PC-3 (cell line): ENCODE results near the gene MRPS27. TPM values are rescaled to one million over a fixed set of nuclear protein-coding genes. Genes with fewer than 3 reads are reported as not detected.
"Not testable (repeated sequence)": the region's sequence is repeated elsewhere in the genome, so short reads cannot be mapped to it uniquely, and the experiment has no call there.

ENCODE experiments used
- ATAC-seq: fragments of 200-7000 bp; cut with Tn5 transposase; 2 replicates; pipeline ENCODE4 v1.9.1; 2020; ENCODE audit warnings: mild to moderate bottlenecking, moderate library complexity
- BruUV-seq: library from RNA; stranded (reverse); fragments of 400-500 nt; replicated peaks from 2 replicates; lab custom pipeline; 2021; lab: Mats Ljungman, UMichigan
- CTCF ChIA-PET: fragments of 300-600 bp; sonication (Branson Sonifier 250); formaldehyde crosslinking; loops from one replicate; lab custom pipeline; 2022; ENCODE audit warnings: antibody characterized with exemption; lab: Charles Lee
- POLR2A ChIA-PET: fragments of 300-600 bp; sonication (Branson Sonifier 250); formaldehyde crosslinking; loops from one replicate; lab custom pipeline; 2022; ENCODE audit warnings: antibody characterized with exemption; ENCODE audit not compliant: unreplicated experiment; lab: Charles Lee
- DNase-seq: peaks from one replicate; pipeline ENCODE4 v3.0.0-alpha.2; 2015
- H2AFZ ChIP-seq: fragments of 300-600 bp; sonication (generic); 2 replicates; pipeline ENCODE4 v1.6.0; 2016; ENCODE audit warnings: antibody characterized with exemption, low read length
- H3F3A ChIP-seq: fragments of 300-600 bp; sonication (generic); one replicate; pipeline ENCODE4 v1.6.0; 2017; ENCODE audit warnings: antibody characterized with exemption, low read length, control low read depth, mild to moderate bottlenecking; ENCODE audit not compliant: unreplicated experiment
- H3K27ac ChIP-seq: fragments of 300-600 bp; sonication (generic); 2 replicates; pipeline ENCODE4 v1.5.1; 2016; ENCODE audit warnings: mild to moderate bottlenecking, low read length
- H3K27me3 ChIP-seq: fragments of 300-600 bp; sonication (generic); 2 replicates; pipeline ENCODE4 v1.6.1; 2016; ENCODE audit warnings: low read length, mixed read lengths
- H3K36me3 ChIP-seq: fragments of 300-600 bp; sonication (generic); 2 replicates; pipeline ENCODE4 v1.6.1; 2016; ENCODE audit warnings: low read depth, mixed run types, low read length, mixed read lengths
- H3K4me1 ChIP-seq: fragments of 300-600 bp; sonication (generic); 2 replicates; pipeline ENCODE4 v1.5.1; 2016; ENCODE audit warnings: low read length; ENCODE audit not compliant: insufficient read depth
- H3K4me2 ChIP-seq: fragments of 300-600 bp; sonication (generic); 2 replicates; pipeline ENCODE4 v1.6.0; 2016; ENCODE audit warnings: low read length
- H3K4me3 ChIP-seq: fragments of 300-600 bp; sonication (generic); 2 replicates; pipeline ENCODE4 v1.5.1; 2016; ENCODE audit warnings: mild to moderate bottlenecking, low read length, mixed read lengths
- H3K79me2 ChIP-seq: fragments of 300-600 bp; sonication (generic); 2 replicates; pipeline ENCODE4 v1.6.1; 2017; ENCODE audit warnings: low read length, mixed read lengths
- H3K9ac ChIP-seq: fragments of 300-600 bp; sonication (generic); 2 replicates; pipeline ENCODE4 v1.6.0; 2016; ENCODE audit warnings: mild to moderate bottlenecking, low read length
- H3K9me2 ChIP-seq: fragments of 300-600 bp; sonication (generic); replicated peaks from 2 replicates; pipeline ENCODE4 v1.6.1; 2016; ENCODE audit warnings: mixed run types, low read length, mixed read lengths
- H3K9me3 ChIP-seq: fragments of 300-600 bp; sonication (generic); 2 replicates; pipeline ENCODE4 v1.6.1; 2016; ENCODE audit warnings: low read length, mixed read lengths
- H4K20me1 ChIP-seq: fragments of 300-600 bp; sonication (generic); 2 replicates; pipeline ENCODE4 v1.6.1; 2016; ENCODE audit warnings: low read length, mixed read lengths
- CTCF ChIP-seq: fragments of 300-600 bp; sonication (generic); conservative IDR thresholded peaks from 2 replicates; pipeline ENCODE4 v1.5.1; 2017; ENCODE audit warnings: antibody characterized with exemption, low read depth, mild to moderate bottlenecking, low read length
- EZH2 ChIP-seq: fragments of 300-600 bp; sonication (generic); IDR thresholded peaks from one replicate; pipeline ENCODE4 v1.6.1; 2017; ENCODE audit warnings: antibody characterized with exemption, mild to moderate bottlenecking, low read length; ENCODE audit not compliant: unreplicated experiment
- EZH2phosphoT487 ChIP-seq: fragments of 300-600 bp; sonication (generic); IDR thresholded peaks from 2 replicates; pipeline ENCODE4 v1.6.1; 2018; ENCODE audit warnings: mild to moderate bottlenecking, antibody characterized with exemption, low read length, borderline replicate concordance
- intact Hi-C: fragments of 100-400 bp; cut with micrococcal nuclease; formaldehyde crosslinking; loops from 2 replicates; pipeline ENCODE4 v1.9.0; 2023
- total RNA-seq: library from RNA; depleted of rRNA; stranded (reverse); fragments of >200 nt; gene quantifications from 2 replicates; pipeline ENCODE4 v1.2.3, GENCODE V29; 2014

The MRPS27 gene
- total RNA-seq, 1 experiment from 2014 or later = 59.0 TPM

- peaks cover 3% of the 10 kb centered on the region for H3F3A ChIP-seq
- peak overlapping the region; percentile 59 for H3K27ac ChIP-seq
- no peaks in the 10 kb centered on the region for H3K9me2 ChIP-seq
- intact Hi-C loops = no loop called here
- BruUV-seq = no TSS peak
- H3K4me3 ChIP-seq = no peak overlapping the region
- TF ChIP-seq EZH2phosphoT487 = no peak
- no peak for TF ChIP-seq EZH2
- TF ChIP-seq CTCF = no peak
- peaks cover 15% of the 10 kb centered on the region; the same call in 1 of the 2 replicates for H3K36me3 ChIP-seq
- peaks cover 40% of the 10 kb centered on the region for H3K4me1 ChIP-seq
- H3K4me2 ChIP-seq = peak overlapping the region; percentile 29; the same call in 1 of the 2 replicates
- peak; percentile 51 for DNase-seq
- no peaks in the 10 kb centered on the region for H3K27me3 ChIP-seq
- no peak overlapping the region for H3K9ac ChIP-seq
- no peak overlapping the region for H2AFZ ChIP-seq
- no peak for ATAC-seq
- H4K20me1 ChIP-seq = no peaks in the 10 kb centered on the region
- ChIA-PET POLR2A (interaction anchor here (0.7 kb wide), 1 partner anchor 38 kb away, joined by 3 read pairs; no protein-coding TSS in a partner anchor), CTCF (no interaction called here)
- peaks cover 19% of the 10 kb centered on the region for H3K79me2 ChIP-seq
- H3K9me3 ChIP-seq = no peaks in the 10 kb centered on the region
Measured at GRCh38 chr5:72325566-72326305, 5.7 kb upstream of the MRPS27 start.

- BruUV-seq = no TSS peak
- no peak overlapping the region for H3K4me3 ChIP-seq
- peak; percentile 56 for ATAC-seq
- H3K27ac ChIP-seq = peak overlapping the region; percentile 57
- H3K27me3 ChIP-seq = no peaks in the 10 kb centered on the region
- ChIA-PET CTCF (no interaction called here), POLR2A (no interaction called here)
- no peak overlapping the region for H3K9ac ChIP-seq
- H3K79me2 ChIP-seq = peaks cover 31% of the 10 kb centered on the region
- H3F3A ChIP-seq = peaks cover 3% of the 10 kb centered on the region
- no peak overlapping the region for H2AFZ ChIP-seq
- no peak for TF ChIP-seq CTCF
- no peak for TF ChIP-seq EZH2phosphoT487
- no peak for TF ChIP-seq EZH2
- no peaks in the 10 kb centered on the region for H3K9me2 ChIP-seq
- H4K20me1 ChIP-seq = no peaks in the 10 kb centered on the region
- H3K36me3 ChIP-seq = peaks cover 15% of the 10 kb centered on the region; the same call in 1 of the 2 replicates
- peak overlapping the region; percentile 53 for H3K4me2 ChIP-seq
- peak; percentile 77 for DNase-seq
- intact Hi-C loops = no loop called here
- H3K9me3 ChIP-seq = no peaks in the 10 kb centered on the region
- H3K4me1 ChIP-seq = peaks cover 40% of the 10 kb centered on the region
Measured at GRCh38 chr5:72324189-72324825, 4.3 kb upstream of the MRPS27 start.

GRCh38 chr5:72319435-72319975 lies 535 bp downstream of the MRPS27 start:
- H3K27me3 ChIP-seq = not testable (repeated sequence)

More at GRCh38 chr5:72319435-72319975, 535 bp downstream of the MRPS27 start:
- H3K36me3 ChIP-seq, intact Hi-C loops, H4K20me1 ChIP-seq, H3K9me3 ChIP-seq, H3F3A ChIP-seq, DNase-seq, H3K9me2 ChIP-seq: not testable (repeated sequence)
- BruUV-seq = TSS peak; percentile 81
- Histone ChIP-seq H3K27ac (peak overlapping the region; percentile 62), H3K4me2 (peak overlapping the region; percentile 94), H3K9ac (peak overlapping the region; percentile 94), H3K4me3 (peak overlapping the region; percentile 90), H3K4me1 (peaks cover 26% of the 10 kb centered on the region), H2AFZ (peak overlapping the region; percentile 87), H3K79me2 (peaks cover 69% of the 10 kb centered on the region)
- ChIA-PET POLR2A (interaction anchor here (0.6 kb wide), 2 partner anchors 54 to 270 kb away, joined by 3 to 5 read pairs; no protein-coding TSS in a partner anchor), CTCF (interaction anchor here (0.7 to 0.9 kb wide), 2 partner anchors 15 to 36 kb away, joined by 3 to 4 read pairs; no protein-coding TSS in a partner anchor)
- ATAC-seq = peak; percentile 3
